HG02678 (cell line): ENCODE measurements around the gene ESYT3.
"Not testable (repeated sequence)": the region's sequence is repeated elsewhere in the genome, so short reads cannot be mapped to it uniquely, and the experiment has no call there.

Experiments
- ATAC-seq: cut with Tn5 transposase; IDR thresholded peaks from one replicate; pipeline ENCODE4 v1.9.1; 2021; ENCODE audit warnings: mild to moderate bottlenecking, moderate library complexity; ENCODE audit not compliant: unreplicated experiment

ESYT3 gene

GRCh38 chr3:138441256-138441655 is 6.8 kb downstream of the ESYT3 start:
- ATAC-seq: no peak

GRCh38 chr3:138441742-138442141 is 7.3 kb downstream of the ESYT3 start:
- no peak for ATAC-seq

GRCh38 chr3:138442433-138442832 is 8.0 kb downstream of the ESYT3 start:
- no peak for ATAC-seq

- no peak for ATAC-seq
Measured at GRCh38 chr3:138443091-138443490, 8.7 kb downstream of the ESYT3 start.

GRCh38 chr3:138443521-138444503 is 9.4 kb downstream of the ESYT3 start:
- no peak for ATAC-seq

- no peak for ATAC-seq
Measured at GRCh38 chr3:138445236-138445635, 10.8 kb downstream of the ESYT3 start.

- ATAC-seq: no peak
Measured at GRCh38 chr3:138445654-138446053, 11.2 kb downstream of the ESYT3 start.

GRCh38 chr3:138448631-138449030 is 14.2 kb downstream of the ESYT3 start:
- no peak for ATAC-seq

GRCh38 chr3:138449490-138449889 is 15.1 kb downstream of the ESYT3 start:
- no peak for ATAC-seq

- no peak for ATAC-seq
Measured at GRCh38 chr3:138450181-138450580, 15.8 kb downstream of the ESYT3 start.

GRCh38 chr3:138450704-138451424 is 16.4 kb downstream of the ESYT3 start:
- no peak for ATAC-seq

- ATAC-seq: no peak
Measured at GRCh38 chr3:138451595-138452162, 17.3 kb downstream of the ESYT3 start.

- no peak for ATAC-seq
Measured at GRCh38 chr3:138452436-138452835, 18.0 kb downstream of the ESYT3 start.

- ATAC-seq: not testable (repeated sequence)
Measured at GRCh38 chr3:138453940-138454339, 19.5 kb downstream of the ESYT3 start.

- no peak for ATAC-seq
Measured at GRCh38 chr3:138455801-138456716, 21.6 kb downstream of the ESYT3 start.

GRCh38 chr3:138456961-138457862 is 22.8 kb downstream of the ESYT3 start:
- ATAC-seq: no peak

GRCh38 chr3:138457863-138458735 is 23.7 kb downstream of the ESYT3 start:
- no peak for ATAC-seq

- no peak for ATAC-seq
Measured at GRCh38 chr3:138458774-138459499, 24.5 kb downstream of the ESYT3 start.
